ENCODE results near the gene KIAA1217. TPM values are rescaled to one million over a fixed set of nuclear protein-coding genes. Genes with fewer than 3 reads are reported as not detected.

Gene KIAA1217
- total RNA-seq, 1 donor from 2014 or later: 18.9 TPM

DNA sequence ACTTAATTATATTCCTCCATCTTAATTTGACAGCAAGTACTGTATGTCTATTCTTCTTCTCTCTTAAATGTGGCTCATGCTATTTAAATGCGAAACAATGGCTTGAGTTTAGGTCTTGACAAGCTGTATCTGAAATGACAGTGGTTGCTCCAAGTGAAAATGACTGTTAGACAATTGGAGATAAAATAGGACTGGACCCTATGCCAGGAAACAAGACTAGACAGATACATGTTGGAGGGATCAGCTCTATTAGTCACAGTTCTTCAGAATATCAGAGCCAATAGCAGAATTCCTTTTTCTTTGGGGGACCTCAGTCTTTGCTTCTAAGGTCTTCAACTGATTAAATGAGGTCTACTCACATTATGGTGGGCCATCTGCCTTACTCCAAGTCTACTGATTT is 25.8 kb downstream of the KIAA1217 start:
- H3K27me3 ChIP-seq (ENCODE audit: control insufficient read depth, insufficient read depth, low read length): no peaks in the 10 kb centered on the region
- DNase-seq (ENCODE audit: low read depth): no peak
- TF ChIP-seq, protein P1, sequence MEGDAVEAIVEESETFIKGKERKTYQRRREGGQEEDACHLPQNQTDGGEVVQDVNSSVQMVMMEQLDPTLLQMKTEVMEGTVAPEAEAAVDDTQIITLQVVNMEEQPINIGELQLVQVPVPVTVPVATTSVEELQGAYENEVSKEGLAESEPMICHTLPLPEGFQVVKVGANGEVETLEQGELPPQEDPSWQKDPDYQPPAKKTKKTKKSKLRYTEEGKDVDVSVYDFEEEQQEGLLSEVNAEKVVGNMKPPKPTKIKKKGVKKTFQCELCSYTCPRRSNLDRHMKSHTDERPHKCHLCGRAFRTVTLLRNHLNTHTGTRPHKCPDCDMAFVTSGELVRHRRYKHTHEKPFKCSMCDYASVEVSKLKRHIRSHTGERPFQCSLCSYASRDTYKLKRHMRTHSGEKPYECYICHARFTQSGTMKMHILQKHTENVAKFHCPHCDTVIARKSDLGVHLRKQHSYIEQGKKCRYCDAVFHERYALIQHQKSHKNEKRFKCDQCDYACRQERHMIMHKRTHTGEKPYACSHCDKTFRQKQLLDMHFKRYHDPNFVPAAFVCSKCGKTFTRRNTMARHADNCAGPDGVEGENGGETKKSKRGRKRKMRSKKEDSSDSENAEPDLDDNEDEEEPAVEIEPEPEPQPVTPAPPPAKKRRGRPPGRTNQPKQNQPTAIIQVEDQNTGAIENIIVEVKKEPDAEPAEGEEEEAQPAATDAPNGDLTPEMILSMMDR (IDR thresholded peaks at IDR 0.05; ENCODE audit: insufficient read depth, low read length, poor library complexity, severe bottlenecking): no peak
- no peak overlapping the region for H3K4me3 ChIP-seq (ENCODE audit: low read depth, low read length)
- no peaks in the 10 kb centered on the region for H3K36me3 ChIP-seq (ENCODE audit: control insufficient read depth, insufficient read depth, low read length)

DNA sequence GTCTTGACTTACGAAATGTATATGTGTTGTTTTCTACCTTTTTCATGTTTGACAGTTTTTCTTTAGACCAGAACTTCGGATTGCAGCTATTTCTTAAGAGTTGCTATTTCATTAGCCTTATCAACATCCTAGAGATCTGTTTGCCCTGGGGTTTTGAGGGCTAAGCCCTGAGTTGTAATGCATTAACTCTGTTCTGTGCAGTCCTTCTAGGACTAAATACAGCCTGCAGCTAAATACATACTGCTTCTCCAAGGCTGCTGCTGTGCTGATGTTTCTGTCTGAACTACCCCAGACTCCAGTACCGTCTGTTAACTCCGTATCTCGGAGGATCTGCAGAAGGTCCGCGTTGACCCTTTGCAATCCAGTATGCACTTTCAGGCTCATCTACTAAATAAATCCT is 26.5 kb downstream of the KIAA1217 start:
- TF ChIP-seq, protein P1 (IDR thresholded peaks at IDR 0.05; ENCODE audit: insufficient read depth, low read length, poor library complexity, severe bottlenecking): no peak
- no peaks in the 10 kb centered on the region for H3K27me3 ChIP-seq (ENCODE audit: control insufficient read depth, insufficient read depth, low read length)
- H3K4me3 ChIP-seq (ENCODE audit: low read depth, low read length): no peak overlapping the region
- no peak for DNase-seq (ENCODE audit: low read depth)
- H3K36me3 ChIP-seq (ENCODE audit: control insufficient read depth, insufficient read depth, low read length): no peaks in the 10 kb centered on the region

DNA sequence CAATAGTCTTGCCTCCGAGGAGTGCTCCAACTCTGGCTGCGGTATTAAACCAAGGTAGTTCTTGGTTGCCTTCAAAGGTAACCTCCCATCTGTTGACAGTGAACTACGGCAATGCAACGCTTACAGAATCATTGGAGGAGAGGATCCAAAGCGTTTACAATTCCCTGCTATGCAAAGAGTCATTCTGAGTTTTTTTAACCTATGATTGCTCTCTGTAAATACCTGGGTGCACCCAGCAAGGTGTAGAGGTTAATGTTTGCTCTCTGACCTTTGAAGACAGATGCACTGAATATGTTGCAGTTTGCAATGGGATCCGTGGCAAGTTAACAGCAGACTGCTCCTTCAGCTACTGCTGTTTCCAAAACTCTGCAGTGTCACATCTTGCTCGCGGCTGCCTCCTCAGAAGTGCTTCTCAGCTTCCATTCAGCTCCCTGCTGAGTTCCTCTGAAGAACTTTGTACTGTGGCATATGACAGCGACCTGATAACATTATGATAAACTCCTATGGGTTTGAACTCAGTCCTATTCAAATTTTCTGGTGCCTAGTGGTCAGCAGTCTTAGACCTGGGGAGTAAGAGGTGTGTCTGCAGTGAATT is 29.0 kb downstream of the KIAA1217 start:
- Histone ChIP-seq H3K4me3 (ENCODE audit: low read depth, low read length) (no peak overlapping the region), H3K36me3 (ENCODE audit: control insufficient read depth, insufficient read depth, low read length) (no peaks in the 10 kb centered on the region), H3K27me3 (ENCODE audit: control insufficient read depth, insufficient read depth, low read length) (no peaks in the 10 kb centered on the region)
- TF ChIP-seq, protein P1 (IDR thresholded peaks at IDR 0.05; ENCODE audit: insufficient read depth, low read length, poor library complexity, severe bottlenecking): no peak
- DNase-seq (ENCODE audit: low read depth): no peak

DNA sequence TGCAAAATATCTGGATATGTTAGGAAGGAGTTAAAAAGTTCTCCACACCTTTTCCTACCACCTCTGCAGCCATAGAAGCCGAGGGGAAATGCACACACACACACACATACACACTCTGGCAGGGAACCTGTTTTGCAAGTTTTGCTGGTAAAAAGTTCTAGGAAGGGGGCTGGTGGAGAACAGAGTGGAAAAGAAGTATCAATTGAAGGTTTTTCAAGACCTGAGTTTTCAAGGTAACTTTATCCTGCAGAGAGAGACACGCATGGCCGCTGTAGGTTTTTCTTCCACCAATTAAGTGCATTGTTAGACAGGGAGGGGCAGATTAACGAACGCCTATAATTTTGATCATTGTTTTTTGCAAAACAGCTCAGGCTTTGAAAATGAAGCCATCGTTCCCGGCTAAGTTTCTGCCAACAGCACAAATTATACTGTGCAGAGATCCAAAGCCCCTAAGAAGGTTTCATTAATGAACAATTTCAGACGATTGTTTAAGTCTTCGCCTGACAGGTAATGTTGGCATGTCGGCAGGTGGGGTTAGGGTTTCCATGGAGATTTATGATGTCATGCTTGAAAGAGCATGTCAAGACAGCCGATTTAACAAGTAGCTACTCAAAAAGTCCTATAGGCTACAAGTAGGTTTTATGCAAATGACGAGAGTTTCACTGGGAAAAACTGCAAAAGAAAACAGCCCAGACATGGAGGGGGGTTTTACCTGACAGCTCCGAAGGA is 29.7 kb downstream of the KIAA1217 start:
- Histone ChIP-seq H3K36me3 (ENCODE audit: control insufficient read depth, insufficient read depth, low read length) (no peaks in the 10 kb centered on the region), H3K4me3 (ENCODE audit: low read depth, low read length) (peak overlapping the region; percentile 30), H3K27me3 (ENCODE audit: control insufficient read depth, insufficient read depth, low read length) (no peaks in the 10 kb centered on the region)
- DNase-seq (ENCODE audit: low read depth): no peak
- TF ChIP-seq, protein P1 (IDR thresholded peaks at IDR 0.05; ENCODE audit: insufficient read depth, low read length, poor library complexity, severe bottlenecking): no peak

DNA sequence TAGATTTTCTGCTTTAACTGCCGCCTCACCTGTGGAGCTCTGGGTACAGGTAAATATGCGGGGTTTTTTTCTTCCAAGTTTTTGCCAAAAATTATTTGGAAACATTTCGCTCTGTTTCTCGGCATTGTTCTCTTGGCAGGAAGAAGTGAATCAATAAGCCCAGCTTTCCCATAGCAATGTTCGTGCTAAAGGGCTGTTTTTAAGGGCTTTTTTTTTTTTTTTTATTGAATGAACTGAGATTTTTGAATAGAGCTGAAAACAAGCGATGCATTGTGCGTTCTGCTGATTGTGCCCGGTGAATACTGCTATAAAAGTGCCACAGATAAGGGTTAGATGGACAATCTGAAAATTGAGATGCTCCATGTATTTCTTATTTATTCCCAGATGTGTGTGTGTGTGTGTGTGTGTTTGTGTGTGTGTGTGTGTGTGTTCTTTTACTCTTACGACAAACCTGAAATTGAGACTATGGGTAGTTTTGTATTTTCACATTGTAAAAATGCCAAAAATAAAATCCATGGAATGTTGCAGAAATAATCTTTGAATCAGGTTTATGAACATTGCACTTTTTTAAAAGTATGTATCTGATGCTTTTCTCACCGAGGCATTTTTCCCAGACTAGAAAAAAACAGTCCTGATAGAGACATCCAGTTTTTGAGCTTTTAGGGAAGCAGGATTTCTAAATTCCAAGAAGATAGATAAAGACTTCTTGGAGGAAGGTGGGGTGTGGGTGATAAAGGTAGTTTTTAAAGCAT is 30.5 kb downstream of the KIAA1217 start:
- Histone ChIP-seq H3K36me3 (ENCODE audit: control insufficient read depth, insufficient read depth, low read length) (no peaks in the 10 kb centered on the region), H3K4me3 (ENCODE audit: low read depth, low read length) (peak overlapping the region; percentile 30), H3K27me3 (ENCODE audit: control insufficient read depth, insufficient read depth, low read length) (no peaks in the 10 kb centered on the region)
- no peak for DNase-seq (ENCODE audit: low read depth)
- TF ChIP-seq, protein P1 (IDR thresholded peaks at IDR 0.05; ENCODE audit: insufficient read depth, low read length, poor library complexity, severe bottlenecking): no peak
